Kasumi-1 (cell line): ENCODE measurements around the gene STPG3.

Experiments used
- DNase-seq, 2 experiments: peaks; one replicate each; lab custom pipeline; 2025; lab: John Stamatoyannopoulos, UW

Gene STPG3

GRCh38 chr9:137251194-137251461 is at the start of gene STPG3:
STPG3 (plus strand) TSS chr9:137251286; CDS start chr9:137251287, 1 bp downstream.
- no peak for DNase-seq

DNA sequence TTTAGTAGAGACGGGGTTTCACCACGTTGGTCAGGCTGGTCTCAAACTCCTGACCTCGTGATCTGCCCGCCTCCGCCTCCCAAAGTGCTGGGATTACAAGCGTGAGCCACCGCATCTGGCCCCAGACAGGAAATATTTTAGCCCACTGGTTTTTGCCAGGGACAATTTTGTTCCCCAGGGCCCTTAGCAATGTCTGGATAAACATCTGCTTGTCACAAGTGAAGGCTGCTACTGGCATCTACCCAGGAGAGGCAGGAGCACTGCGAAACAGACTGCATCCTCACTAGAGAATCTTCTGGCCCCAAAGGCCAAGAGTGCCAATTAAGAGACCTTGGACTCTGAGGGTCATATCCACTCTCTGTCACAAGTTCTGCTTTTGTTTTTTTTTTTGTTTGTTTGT is 48.1 kb upstream of the STPG3 start:
- no peak for DNase-seq

DNA sequence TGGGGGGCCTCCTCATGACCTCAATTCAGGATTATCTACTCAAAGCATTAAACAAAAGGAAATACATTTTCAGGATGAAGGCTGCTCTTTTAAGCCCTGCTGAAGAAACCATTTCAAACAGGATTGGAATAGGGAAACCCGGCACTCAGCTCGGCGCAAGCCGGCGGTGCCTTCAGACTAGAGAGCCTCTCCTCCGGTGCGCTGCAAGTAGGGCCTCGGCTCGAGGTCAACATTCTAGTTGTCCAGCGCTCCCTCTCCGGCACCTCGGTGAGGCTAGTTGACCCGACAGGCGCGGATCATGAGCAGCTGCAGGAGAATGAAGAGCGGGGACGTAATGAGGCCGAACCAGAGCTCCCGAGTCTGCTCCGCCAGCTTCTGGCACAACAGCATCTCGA is 46.4 kb upstream of the STPG3 start:
- no peak for DNase-seq

GRCh38 chr9:137205126-137206069 is 45.7 kb upstream of the STPG3 start, which contains the start of the genes NDOR1 and TMEM203:
NDOR1 (plus strand) TSS chr9:137205700; CDS start chr9:137205778, 78 bp downstream.
TMEM203 (minus strand) TSS chr9:137205648; CDS start chr9:137205414, 234 bp downstream.
- DNase-seq = peak; percentile 79 to 83

- no peak for DNase-seq
Measured at GRCh38 chr9:137206602-137207001, 44.5 kb upstream of the STPG3 start.

DNA sequence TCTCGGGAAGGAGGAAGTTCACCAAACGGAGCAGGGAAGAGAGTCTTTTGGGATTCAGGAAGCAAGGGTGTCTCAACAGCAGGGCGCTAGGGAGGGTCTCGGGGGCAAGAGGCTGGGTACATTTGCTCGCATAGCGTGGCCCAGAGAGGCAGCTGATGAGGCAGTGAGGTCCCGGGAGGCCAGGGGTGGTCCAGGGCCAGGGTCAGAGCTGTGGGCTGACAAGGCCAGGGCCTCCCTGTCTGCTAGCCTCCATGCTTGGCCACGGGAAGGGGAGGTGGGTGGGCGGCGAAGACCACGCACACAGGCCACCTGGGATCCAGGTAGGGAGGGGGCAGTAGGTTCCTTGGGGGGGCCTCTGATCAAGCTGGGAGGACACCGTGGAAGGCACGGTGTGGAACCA is 39.6 kb upstream of the STPG3 start:
- DNase-seq = no peak

DNA sequence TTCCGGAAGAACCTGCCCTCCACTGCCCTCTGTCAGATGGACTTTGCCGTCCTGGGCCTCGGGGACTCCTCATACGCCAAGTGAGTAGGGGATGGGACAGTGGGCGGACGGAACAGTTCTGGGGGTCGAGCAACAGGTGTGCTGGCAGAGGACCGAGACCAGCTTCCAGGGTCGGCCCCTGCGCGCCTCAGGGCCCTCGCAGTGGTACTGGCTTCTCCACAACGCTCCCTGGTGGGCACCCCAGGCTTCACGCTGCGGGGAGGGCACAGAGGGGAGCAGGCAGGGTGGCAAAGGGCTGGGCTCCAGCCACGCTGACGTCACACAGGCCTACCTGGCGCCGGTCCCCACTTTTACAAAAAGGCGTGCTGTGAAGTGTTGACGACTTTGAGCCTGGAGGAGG is 38.6 kb upstream of the STPG3 start:
- DNase-seq = no peak

GRCh38 chr9:137213160-137214060 is 37.7 kb upstream of the STPG3 start:
- no peak for DNase-seq

GRCh38 chr9:137214620-137215019 is 36.5 kb upstream of the STPG3 start:
- DNase-seq = no peak

GRCh38 chr9:137215196-137215986 is 35.7 kb upstream of the STPG3 start:
- no peak for DNase-seq

GRCh38 chr9:137216188-137216965 is 34.7 kb upstream of the STPG3 start:
- no peak for DNase-seq

DNA sequence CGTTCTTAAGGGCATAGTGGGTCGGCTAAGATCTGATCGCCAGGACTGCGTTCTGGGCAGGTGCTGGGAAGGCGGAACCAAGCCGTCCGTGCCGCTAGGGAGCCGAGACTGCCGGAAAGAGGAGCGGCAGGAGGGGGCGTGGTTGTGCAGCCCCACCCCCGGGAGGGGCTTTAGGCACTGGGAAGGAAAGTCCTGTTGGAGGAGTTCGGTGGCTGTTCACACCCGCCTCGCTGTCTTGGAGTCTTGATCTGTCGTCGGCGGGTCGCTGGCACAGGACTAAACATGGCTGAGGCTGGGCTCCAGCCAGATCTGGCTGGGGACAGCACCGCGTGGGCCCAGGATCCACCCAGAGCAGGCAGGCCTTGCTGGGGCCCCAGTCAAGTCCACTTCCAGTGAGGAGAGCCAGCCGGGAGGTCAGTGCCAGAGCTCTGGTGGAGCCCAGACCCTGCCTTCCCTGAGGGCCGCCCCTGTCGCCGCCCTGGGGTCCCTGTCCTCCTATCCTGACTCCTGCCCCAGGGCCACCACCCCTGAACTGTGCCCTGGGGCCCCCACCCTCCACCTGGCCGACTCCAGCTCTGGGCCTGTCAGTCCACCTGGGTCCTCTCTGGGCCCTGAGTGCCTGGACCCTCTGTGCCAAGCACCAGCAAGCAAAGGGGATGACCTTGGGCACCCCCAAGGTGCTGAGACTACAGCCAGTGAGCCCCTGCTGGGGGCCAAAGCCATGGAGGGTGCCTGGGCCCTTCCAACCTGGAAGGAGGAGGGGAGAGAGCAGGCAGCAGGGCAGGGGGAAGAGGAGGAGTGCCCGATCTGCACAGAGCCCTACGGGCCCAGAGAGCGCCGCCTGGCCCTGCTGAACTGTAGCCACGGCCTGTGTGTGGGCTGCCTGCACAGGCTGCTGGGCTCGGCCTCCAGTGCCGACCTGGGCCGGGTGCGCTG is 33.5 kb upstream of the STPG3 start:
- peak; percentile 74 to 76 for DNase-seq

- no peak for DNase-seq
Measured at GRCh38 chr9:137218212-137218753, 32.8 kb upstream of the STPG3 start.

DNA sequence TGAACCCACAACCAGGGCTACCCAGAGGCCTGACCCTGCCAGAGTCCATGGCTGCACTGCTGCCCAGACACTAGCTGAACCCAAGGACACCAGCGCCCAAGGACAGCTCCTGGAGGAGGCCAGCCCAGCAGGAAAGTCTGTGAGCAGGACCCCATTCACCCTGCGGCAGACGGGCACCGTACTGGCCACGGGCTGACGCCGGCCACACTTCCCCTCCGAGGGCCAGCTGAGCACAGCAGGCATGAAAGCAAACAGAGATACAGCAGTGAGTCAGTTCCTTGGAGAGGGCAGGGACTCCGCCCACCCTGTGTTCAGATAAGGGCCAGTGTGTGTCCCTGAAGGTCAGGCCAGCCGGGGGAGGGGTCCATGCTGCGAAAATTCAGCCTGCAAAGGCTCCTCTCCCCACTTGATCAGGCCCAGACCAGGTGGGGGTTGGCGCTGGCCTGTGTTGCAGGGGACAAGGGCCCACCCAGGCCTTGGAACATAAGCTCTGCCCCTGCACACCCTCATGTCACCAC is 32.3 kb upstream of the STPG3 start:
- no peak for DNase-seq

GRCh38 chr9:137219757-137220316 is 31.2 kb upstream of the STPG3 start:
- no peak for DNase-seq

DNA sequence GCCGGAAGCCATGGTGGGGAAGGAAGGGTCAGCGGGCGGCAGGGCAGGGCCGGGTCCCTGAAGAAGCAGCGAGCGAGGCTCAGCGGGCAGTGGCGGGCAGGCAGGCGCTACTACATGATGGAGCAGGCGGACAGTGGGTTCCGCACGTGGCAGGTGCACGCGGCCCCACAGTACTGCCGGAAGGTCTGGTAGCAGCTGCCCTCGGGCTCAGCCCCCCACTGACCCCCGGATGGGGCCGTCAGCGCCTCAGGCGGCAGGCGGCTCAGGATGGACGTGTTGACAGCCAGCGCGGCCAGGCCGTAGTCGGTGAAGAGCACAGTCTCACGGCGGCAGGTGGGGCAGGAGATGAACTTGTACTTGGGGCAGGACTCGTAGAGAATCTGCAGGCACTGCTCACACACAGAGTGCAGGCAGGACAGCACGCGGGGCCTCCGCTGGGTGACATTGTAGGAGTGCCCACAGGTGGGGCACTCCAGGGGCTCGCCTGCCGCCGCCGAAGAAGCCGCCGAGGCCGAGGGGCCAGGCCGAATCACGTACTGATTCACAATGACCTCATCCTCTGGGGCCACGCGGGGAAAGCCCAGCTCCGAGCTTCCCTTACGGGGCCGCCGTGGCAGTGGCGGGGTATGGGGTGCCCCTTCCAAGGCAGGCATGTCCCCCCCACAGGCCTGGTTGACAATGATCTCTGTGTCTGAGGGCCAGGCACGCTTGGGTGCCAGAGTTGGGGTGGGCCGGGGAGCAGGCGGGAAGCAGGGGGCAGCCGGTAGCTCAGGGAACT is 30.6 kb upstream of the STPG3 start:
- DNase-seq = no peak

DNA sequence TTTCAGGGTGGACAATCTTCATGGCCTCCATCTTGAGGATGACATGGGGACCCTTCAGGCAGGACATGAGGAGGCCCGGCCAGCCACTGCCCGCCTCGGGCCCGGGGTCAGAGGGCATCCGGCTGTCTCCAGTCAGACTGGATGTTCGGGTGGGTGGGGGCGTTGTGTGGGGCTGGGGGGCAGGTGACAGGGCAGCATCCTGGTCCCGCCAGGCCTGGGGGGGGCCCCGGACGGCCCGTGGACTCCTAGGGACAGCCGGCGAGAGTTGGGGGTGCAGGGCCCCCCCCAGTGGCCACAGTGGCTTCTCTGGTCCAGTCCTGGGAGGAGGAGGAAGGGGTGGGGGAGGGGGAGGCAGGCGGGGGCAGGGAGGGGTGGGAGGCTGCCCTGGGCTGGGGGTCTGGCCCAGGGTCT is 30.0 kb upstream of the STPG3 start:
- DNase-seq = no peak

GRCh38 chr9:137221506-137222111 is 29.5 kb upstream of the STPG3 start:
- no peak for DNase-seq
